Measurements from ENCODE around the gene COL4A2.

Gene COL4A2

GRCh38 chr13:110519506-110519905 is 212.4 kb downstream of the COL4A2 start:
- Mint-ChIP-seq H3K27ac (no peak overlapping the region), H3K4me1 (peaks cover 4% of the 10 kb centered on the region), H3K9me3 (no peaks in the 10 kb centered on the region), H3K36me3 (ENCODE audit: low read depth) (peaks cover 8% of the 10 kb centered on the region), H3K27me3 (ENCODE audit: low read depth) (no peaks in the 10 kb centered on the region), H3K4me3 (no peak overlapping the region)
- TF ChIP-seq, protein P1, sequence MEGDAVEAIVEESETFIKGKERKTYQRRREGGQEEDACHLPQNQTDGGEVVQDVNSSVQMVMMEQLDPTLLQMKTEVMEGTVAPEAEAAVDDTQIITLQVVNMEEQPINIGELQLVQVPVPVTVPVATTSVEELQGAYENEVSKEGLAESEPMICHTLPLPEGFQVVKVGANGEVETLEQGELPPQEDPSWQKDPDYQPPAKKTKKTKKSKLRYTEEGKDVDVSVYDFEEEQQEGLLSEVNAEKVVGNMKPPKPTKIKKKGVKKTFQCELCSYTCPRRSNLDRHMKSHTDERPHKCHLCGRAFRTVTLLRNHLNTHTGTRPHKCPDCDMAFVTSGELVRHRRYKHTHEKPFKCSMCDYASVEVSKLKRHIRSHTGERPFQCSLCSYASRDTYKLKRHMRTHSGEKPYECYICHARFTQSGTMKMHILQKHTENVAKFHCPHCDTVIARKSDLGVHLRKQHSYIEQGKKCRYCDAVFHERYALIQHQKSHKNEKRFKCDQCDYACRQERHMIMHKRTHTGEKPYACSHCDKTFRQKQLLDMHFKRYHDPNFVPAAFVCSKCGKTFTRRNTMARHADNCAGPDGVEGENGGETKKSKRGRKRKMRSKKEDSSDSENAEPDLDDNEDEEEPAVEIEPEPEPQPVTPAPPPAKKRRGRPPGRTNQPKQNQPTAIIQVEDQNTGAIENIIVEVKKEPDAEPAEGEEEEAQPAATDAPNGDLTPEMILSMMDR (IDR thresholded peaks at IDR 0.05; ENCODE audit: unreplicated experiment in 3 of 3): no peak

DNA sequence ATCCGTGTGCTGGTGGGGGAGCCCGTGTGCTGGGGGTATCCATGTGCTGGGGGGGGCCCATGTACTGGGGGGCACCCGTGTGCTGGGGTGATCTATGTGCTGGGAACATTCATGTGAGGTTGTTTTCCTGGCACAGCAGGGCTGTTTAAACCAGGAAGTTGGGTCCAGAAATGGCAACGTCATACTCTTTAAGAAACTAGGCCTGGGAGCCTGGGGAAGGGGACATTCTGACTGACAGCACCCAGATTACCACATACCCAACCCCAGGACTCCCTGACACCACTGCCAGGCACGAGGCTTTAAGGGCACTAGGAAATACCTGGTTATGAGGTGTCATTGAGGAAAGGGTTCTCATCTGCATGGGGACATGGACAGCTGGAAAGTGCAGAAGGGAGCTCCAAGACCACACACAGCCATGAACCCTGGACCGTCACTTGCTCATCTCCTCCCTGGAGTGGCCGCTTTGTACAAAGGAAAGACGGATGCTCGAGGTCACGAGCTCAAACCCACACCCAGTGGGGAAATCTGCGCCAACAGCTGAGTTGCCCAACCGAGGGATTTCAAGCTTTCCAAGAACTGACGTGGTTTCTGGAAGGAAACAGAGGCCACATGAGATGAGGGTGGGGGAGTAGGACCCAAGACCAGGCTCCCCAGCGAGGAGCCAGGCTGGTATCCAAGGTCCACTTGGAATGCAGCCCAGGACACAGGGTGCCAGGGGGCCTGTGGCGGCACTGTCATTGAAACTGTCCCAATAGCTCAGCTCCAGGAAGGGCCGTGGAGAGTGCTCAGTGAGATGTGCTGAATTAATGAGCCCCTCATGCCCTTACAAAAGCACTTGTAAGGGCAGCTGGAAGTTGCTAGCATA is 213.6 kb downstream of the COL4A2 start:
- no peaks in the 10 kb centered on the region for H3K9me3 Mint-ChIP-seq
- H3K4me3 Mint-ChIP-seq: no peak overlapping the region
- TF ChIP-seq, protein P1 (IDR thresholded peaks at IDR 0.05; ENCODE audit: unreplicated experiment in 3 of 3): no peak
- H3K4me1 Mint-ChIP-seq: peaks cover 6% of the 10 kb centered on the region
- H3K27ac Mint-ChIP-seq: no peak overlapping the region
- H3K36me3 Mint-ChIP-seq (ENCODE audit: low read depth): no peaks in the 10 kb centered on the region
- no peaks in the 10 kb centered on the region for H3K27me3 Mint-ChIP-seq (ENCODE audit: low read depth)

DNA sequence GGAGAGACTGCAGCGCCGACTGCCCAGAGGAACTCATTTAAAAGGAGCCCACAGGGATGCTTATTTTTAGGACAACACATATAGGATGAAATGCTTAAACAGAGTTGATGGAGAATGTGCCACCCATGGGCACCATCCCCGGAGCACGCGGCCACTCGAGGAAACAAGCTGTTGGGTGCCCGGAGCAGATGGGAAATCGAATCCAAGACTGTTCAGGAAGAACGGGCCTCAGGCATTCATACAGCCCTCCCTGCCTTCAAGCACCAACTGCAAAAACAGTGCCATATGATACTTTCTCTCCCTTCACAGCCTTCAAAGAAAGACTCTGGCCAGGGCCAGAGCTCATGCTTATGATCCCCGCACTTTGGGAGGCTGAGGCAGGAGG is 214.2 kb downstream of the COL4A2 start:
- H3K27me3 Mint-ChIP-seq (ENCODE audit: low read depth): no peaks in the 10 kb centered on the region
- H3K4me1 Mint-ChIP-seq: peaks cover 6% of the 10 kb centered on the region
- no peaks in the 10 kb centered on the region for H3K9me3 Mint-ChIP-seq
- no peaks in the 10 kb centered on the region for H3K36me3 Mint-ChIP-seq (ENCODE audit: low read depth)
- TF ChIP-seq, protein P1 (IDR thresholded peaks at IDR 0.05; ENCODE audit: unreplicated experiment in 3 of 3): no peak
- H3K4me3 Mint-ChIP-seq: no peak overlapping the region
- H3K27ac Mint-ChIP-seq: no peak overlapping the region

DNA sequence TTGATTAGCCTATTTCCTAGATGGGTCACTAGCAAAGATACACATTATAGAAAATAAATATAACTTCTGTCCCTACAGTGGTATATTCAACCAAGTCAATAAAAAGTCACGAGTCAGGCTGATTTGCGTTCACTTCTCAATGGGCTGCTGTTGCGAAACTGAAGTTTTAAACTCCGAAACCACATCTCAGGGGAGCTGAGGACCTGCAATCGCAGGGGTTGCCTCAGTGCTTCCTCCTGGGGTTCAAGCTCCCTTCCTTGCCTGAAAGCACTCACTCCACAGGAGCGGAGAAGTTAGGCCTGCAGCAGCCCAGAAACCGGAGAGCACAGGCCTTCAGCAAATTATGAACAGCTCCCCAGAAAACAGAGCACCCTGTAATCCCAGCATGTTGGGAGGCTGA is 214.9 kb downstream of the COL4A2 start:
- Mint-ChIP-seq H3K4me3 (no peak overlapping the region), H3K36me3 (ENCODE audit: low read depth) (no peaks in the 10 kb centered on the region), H3K27ac (no peak overlapping the region), H3K27me3 (ENCODE audit: low read depth) (no peaks in the 10 kb centered on the region), H3K4me1 (peaks cover 6% of the 10 kb centered on the region), H3K9me3 (no peaks in the 10 kb centered on the region)
- TF ChIP-seq, protein P1 (IDR thresholded peaks at IDR 0.05; ENCODE audit: unreplicated experiment in 3 of 3): no peak

- TF ChIP-seq, protein P1 (IDR thresholded peaks at IDR 0.05; ENCODE audit: unreplicated experiment in 3 of 3): no peak
- peaks cover 6% of the 10 kb centered on the region for H3K4me1 Mint-ChIP-seq
- no peaks in the 10 kb centered on the region for H3K9me3 Mint-ChIP-seq
- H3K27ac Mint-ChIP-seq: no peak overlapping the region
- H3K4me3 Mint-ChIP-seq: no peak overlapping the region
- H3K27me3 Mint-ChIP-seq (ENCODE audit: low read depth): no peaks in the 10 kb centered on the region
- no peaks in the 10 kb centered on the region for H3K36me3 Mint-ChIP-seq (ENCODE audit: low read depth)
These were observed 215.6 kb downstream of the COL4A2 start for GRCh38 chr13:110522721-110523120.

- no peaks in the 10 kb centered on the region for H3K9me3 Mint-ChIP-seq
- H3K36me3 Mint-ChIP-seq (ENCODE audit: low read depth): no peaks in the 10 kb centered on the region
- no peak overlapping the region for H3K4me3 Mint-ChIP-seq
- H3K4me1 Mint-ChIP-seq: peaks cover 6% of the 10 kb centered on the region
- H3K27me3 Mint-ChIP-seq (ENCODE audit: low read depth): no peaks in the 10 kb centered on the region
- TF ChIP-seq, protein P1 (IDR thresholded peaks at IDR 0.05; ENCODE audit: unreplicated experiment in 3 of 3): no peak
- H3K27ac Mint-ChIP-seq: no peak overlapping the region
These were observed 216.1 kb downstream of the COL4A2 start for GRCh38 chr13:110523180-110523579.
